ENCODE measurements around the gene RGS12. TPM values are rescaled to one million over a fixed set of nuclear protein-coding genes. Genes with fewer than 3 reads are reported as not detected.

The RGS12 gene
- total RNA-seq, 1 donor from 2014 or later = 107 TPM

DNA sequence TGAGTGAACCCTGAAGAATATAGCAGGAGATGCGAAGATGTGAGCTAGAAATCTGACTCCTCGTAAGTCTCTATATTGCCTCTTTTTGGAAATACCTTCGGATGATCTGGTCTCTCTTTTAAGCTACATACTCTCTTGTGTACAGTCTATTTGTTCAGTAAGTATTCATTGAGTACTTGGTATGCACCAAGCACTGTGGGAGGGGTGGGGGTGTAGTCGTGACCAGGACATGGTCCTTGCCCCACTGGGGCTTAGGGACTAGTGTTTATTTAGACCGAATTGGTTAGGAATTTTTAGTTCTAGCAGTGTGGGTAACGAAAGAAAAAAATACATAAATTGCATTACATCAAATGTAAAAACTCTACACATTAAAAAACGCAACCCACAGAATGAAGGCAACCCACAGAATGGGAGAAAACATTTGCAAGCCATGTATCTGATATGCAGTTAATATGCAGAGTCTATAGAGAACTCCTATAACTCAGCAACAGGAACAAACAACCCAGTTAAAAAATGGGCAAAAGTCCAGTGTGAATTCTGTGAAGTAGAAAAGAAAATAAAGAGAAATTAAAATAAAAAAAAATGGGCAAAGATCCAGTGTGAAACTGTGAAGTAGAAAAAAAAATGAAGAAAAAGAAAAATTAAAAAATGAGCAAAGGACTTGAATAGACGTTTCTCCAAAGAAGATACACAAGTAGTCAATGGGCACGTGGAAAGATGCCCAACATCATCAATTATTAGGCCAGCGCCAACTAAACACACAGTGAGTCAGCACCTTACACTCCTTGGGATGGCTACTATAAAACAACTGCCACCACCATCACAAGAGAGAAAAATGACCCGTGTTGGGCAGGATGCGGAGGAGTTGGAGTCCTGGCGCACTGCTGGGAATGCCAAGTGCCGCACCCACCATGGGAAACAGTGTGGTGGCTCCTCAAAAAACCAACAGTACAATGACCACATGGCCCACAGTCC, 43.8 kb downstream of the RGS12 start:
- no peak overlapping the region for H3K27ac Mint-ChIP-seq (ENCODE audit: unreplicated experiment)
- peaks cover 9% of the 10 kb centered on the region for H3K36me3 Mint-ChIP-seq (ENCODE audit: unreplicated experiment)
- TF ChIP-seq, protein P1, sequence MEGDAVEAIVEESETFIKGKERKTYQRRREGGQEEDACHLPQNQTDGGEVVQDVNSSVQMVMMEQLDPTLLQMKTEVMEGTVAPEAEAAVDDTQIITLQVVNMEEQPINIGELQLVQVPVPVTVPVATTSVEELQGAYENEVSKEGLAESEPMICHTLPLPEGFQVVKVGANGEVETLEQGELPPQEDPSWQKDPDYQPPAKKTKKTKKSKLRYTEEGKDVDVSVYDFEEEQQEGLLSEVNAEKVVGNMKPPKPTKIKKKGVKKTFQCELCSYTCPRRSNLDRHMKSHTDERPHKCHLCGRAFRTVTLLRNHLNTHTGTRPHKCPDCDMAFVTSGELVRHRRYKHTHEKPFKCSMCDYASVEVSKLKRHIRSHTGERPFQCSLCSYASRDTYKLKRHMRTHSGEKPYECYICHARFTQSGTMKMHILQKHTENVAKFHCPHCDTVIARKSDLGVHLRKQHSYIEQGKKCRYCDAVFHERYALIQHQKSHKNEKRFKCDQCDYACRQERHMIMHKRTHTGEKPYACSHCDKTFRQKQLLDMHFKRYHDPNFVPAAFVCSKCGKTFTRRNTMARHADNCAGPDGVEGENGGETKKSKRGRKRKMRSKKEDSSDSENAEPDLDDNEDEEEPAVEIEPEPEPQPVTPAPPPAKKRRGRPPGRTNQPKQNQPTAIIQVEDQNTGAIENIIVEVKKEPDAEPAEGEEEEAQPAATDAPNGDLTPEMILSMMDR (IDR thresholded peaks at IDR 0.05; ENCODE audit: partially characterized antibody, unreplicated experiment) = no peak

GRCh38 chr4:3337357-3337732, 44.5 kb downstream of the RGS12 start:
- Mint-ChIP-seq H3K27me3 (ENCODE audit: unreplicated experiment) (peaks cover 8% of the 10 kb centered on the region), H3K4me3 (ENCODE audit: unreplicated experiment) (no peak overlapping the region), H3K36me3 (ENCODE audit: unreplicated experiment) (peaks cover 9% of the 10 kb centered on the region), H3K4me1 (ENCODE audit: low read depth, unreplicated experiment) (peaks cover 27% of the 10 kb centered on the region), H3K27ac (ENCODE audit: unreplicated experiment) (no peak overlapping the region), H3K9me3 (ENCODE audit: unreplicated experiment) (peaks cover 10% of the 10 kb centered on the region)
- TF ChIP-seq, protein P1 (IDR thresholded peaks at IDR 0.05; ENCODE audit: partially characterized antibody, unreplicated experiment) = no peak
- DNase-seq = no peak

More for the DNA sequence above, 43.8 kb downstream of the RGS12 start:
- Mint-ChIP-seq H3K4me1 (ENCODE audit: low read depth, unreplicated experiment) (peaks cover 24% of the 10 kb centered on the region), H3K27me3 (ENCODE audit: unreplicated experiment) (peaks cover 8% of the 10 kb centered on the region), H3K4me3 (ENCODE audit: unreplicated experiment) (no peak overlapping the region), H3K9me3 (ENCODE audit: unreplicated experiment) (peaks cover 10% of the 10 kb centered on the region)
- no peak for DNase-seq

DNA sequence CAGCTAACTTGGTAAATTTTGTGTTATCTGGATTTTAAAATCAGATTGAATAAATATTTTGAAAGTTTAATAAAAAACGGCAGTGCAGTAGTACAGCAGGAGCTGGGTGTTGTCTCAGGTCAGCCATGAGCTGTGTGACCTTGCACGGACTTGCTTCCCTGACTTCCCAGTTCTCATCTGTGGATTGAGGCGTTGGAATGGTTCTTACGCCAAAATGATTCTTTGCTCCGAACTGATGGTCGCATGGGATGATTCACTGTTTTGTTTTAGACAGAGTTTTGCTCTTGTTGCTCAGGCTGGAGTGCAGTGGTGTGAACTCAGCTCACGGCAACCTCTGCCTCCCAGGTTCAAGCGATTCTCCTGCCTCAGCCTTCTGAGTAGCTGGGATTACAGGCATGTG, 45.0 kb downstream of the RGS12 start:
- Mint-ChIP-seq H3K9me3 (ENCODE audit: unreplicated experiment) (peaks cover 10% of the 10 kb centered on the region), H3K4me1 (ENCODE audit: low read depth, unreplicated experiment) (peaks cover 27% of the 10 kb centered on the region), H3K27ac (ENCODE audit: unreplicated experiment) (no peak overlapping the region), H3K36me3 (ENCODE audit: unreplicated experiment) (peaks cover 9% of the 10 kb centered on the region), H3K27me3 (ENCODE audit: unreplicated experiment) (peaks cover 8% of the 10 kb centered on the region), H3K4me3 (ENCODE audit: unreplicated experiment) (no peak overlapping the region)
- TF ChIP-seq, protein P1 (IDR thresholded peaks at IDR 0.05; ENCODE audit: partially characterized antibody, unreplicated experiment) = no peak
- DNase-seq = no peak

GRCh38 chr4:3338321-3338838, 45.6 kb downstream of the RGS12 start:
- H3K27ac Mint-ChIP-seq (ENCODE audit: unreplicated experiment) = no peak overlapping the region

More at GRCh38 chr4:3338321-3338838, 45.6 kb downstream of the RGS12 start:
- no peak for DNase-seq
- Mint-ChIP-seq H3K9me3 (ENCODE audit: unreplicated experiment) (peaks cover 10% of the 10 kb centered on the region), H3K4me1 (ENCODE audit: low read depth, unreplicated experiment) (peaks cover 27% of the 10 kb centered on the region), H3K4me3 (ENCODE audit: unreplicated experiment) (no peak overlapping the region), H3K36me3 (ENCODE audit: unreplicated experiment) (peaks cover 9% of the 10 kb centered on the region), H3K27me3 (ENCODE audit: unreplicated experiment) (peaks cover 8% of the 10 kb centered on the region)
- TF ChIP-seq, protein P1 (IDR thresholded peaks at IDR 0.05; ENCODE audit: partially characterized antibody, unreplicated experiment) = no peak
